UCSD-AML1 (cell line): ENCODE results near the gene FKBP6.
"Not testable (repeated sequence)": the region's sequence is repeated elsewhere in the genome, so short reads cannot be mapped to it uniquely, and the experiment has no call there.

Source experiments
- DNase-seq: peaks from one replicate; lab custom pipeline; 2025; ENCODE audit not compliant: unreplicated experiment; lab: John Stamatoyannopoulos, UW

FKBP6 gene

DNA sequence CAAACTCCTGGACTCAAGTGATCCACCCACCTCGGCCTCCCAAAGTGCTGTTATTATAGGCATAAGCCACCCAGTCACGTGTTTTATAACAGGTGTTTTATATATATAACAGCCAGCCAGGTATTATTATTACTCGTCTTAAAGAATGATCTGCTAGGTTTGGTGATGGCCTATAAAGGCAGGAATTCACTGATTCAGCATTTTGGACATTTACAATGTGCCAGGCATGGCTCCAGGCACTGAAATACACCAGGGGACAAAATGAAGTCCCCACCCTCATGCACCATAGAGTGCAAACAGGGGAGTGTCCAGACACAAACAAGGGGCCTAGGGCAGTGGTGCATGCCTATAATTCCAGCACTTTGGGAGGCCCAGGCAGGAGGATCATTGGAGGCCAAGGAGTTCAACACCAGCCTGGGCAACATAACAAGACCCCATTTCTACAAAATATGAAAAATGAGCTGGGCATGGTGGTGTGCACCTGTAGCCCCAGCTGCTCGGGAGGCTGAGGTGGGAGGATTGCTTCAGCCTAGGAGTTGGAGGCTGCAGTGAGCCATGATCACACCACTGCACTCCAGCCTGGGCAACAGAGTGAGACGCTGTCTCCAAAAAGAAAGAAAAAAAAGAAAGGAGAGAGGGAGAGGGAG, 4.4 kb upstream of the FKBP6 start:
- not testable (repeated sequence) for DNase-seq

DNA sequence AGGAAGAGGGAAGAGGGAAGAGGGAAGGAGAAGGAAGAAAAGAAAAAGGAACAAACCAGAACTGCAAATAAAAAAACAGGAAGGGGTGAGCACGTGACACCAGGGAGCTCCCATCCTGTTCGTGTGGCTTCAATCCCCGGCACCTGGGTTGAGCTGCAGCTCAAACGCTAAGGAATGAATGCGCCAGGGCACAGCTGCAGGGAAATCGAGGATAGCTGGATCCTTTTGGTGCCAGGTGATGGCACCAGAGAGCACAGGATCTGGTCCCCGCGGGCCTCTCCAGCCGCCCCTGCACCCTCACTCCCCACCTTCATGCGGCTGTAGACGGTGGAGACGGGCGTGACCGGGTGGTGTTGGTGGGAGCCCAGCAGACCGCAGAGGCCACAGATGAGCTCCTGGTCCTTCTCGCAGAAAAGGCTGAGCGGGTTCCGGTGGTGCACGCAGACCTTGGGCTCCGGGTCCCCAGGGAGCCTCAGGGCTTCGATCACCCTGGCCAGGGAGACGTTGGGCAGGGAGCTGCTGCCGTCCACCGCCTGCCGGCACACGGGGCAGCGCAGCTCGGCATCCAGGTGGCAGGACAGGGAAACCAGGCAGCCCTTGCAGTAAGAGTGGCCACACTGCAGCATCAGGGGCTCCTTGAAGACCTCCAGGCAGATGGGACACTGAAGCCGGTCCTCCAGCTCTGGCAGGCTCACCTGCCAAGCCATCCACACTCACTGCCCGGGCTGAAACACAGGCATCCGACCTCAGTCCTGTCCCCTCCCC, 3.7 kb upstream of the FKBP6 start:
- DNase-seq: peak; percentile 33

DNA sequence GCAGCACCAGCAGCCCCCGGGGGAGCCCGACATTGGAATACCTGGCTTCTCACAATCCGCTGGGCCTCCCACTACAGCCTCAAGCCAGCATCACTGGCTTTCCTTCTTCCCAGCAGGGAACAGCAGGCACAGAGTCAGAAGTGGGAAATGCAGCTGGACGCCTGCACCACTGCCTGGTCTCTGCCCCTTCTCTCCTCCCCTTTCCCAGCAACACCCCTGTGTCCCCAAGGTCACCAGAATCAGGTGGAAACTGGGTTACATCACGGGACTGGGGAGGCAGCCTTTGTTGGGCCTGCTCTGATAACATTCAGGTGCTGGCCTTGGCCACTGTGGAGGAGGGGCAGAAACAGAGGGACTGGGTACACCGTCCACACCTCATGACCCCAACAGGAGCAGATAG, 2.5 kb upstream of the FKBP6 start:
- not testable (repeated sequence) for DNase-seq

DNA sequence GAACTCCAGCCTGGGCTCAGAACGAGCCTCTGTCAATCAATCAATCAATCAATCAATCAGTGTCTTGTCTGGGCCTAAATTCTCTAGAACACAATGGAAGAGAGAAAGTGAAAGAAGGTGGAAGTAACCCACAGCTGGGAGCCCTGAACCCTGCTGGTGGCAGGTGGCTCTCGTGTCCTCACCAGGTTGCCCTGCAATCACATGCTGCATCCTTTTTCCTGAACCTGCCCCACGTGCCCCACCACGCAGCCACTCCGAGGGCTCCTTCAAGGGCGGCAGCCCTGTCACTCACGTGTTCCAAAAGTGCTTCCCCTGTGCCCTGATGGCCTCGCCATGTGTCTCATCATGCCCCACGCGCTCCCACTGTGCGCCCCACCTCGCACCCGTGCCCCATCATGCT, 512 bp upstream of the FKBP6 start:
- DNase-seq: not testable (repeated sequence)

DNA sequence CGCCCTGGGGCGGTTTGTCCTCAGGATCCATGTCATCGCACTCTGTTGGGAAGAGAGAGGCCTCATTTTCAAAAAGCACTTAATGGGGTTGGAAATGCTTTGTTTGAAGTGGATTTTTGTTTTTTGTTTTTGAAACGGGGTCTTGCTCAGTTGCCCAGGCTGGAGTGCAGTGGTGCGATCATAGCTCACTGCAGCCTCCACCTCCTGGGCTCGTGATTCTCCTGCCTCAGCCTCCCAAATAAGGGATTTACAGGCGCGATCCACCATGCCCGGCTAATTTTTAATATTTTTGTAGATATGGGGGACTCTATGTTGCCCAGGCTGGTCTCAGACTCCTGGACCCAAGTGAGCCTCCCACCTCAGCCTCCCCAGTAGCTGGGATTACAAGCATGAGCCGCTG, 735 bp downstream of the FKBP6 start:
- no peak for DNase-seq

GRCh38 chr7:73329861-73330581, 2.1 kb downstream of the FKBP6 start:
- no peak for DNase-seq

DNA sequence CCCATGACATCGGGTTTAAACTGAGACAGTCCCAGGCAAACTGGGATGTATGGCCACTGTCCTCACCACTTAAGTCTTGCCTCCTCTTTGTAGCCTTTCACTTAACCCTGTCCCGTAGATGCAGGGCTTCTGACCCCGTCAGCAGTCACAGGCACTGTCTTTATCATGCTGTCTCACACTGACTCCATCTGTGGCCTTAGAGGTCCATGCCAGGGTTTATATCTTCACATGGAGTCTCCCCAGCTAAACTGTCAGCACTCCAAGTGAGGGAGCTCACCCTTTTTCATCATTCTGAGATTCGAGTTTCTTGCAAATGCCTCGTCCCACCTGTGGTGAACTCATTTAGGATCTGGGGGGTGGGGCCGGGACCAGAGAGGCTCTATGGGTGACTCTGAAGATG, 2.8 kb downstream of the FKBP6 start:
- DNase-seq: no peak

- DNase-seq: no peak
Observed at GRCh38 chr7:73332447-73332846, 4.5 kb downstream of the FKBP6 start.

GRCh38 chr7:73338321-73338720, 10.4 kb downstream of the FKBP6 start:
- no peak for DNase-seq

GRCh38 chr7:73340514-73340913, 12.6 kb downstream of the FKBP6 start:
- no peak for DNase-seq

DNA sequence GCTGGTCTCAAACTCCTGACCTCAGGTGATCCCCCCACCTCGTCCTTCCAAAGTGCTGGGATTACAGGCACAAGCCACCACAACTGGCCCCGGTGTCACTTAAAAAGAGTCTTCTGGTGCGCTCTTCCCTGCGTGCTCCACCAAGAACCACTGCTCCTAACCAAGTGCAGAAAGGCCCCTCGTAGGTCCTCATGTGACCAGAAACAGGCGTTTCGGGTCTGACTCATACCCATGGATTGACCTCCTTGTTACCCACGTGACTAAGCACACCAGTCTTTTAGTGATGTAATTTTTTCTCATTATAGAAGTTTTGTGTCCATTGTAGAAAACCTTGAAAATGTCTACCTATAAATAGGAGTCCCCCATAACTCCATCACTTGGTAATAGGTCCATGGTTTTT, 13.9 kb downstream of the FKBP6 start:
- DNase-seq: no peak

DNA sequence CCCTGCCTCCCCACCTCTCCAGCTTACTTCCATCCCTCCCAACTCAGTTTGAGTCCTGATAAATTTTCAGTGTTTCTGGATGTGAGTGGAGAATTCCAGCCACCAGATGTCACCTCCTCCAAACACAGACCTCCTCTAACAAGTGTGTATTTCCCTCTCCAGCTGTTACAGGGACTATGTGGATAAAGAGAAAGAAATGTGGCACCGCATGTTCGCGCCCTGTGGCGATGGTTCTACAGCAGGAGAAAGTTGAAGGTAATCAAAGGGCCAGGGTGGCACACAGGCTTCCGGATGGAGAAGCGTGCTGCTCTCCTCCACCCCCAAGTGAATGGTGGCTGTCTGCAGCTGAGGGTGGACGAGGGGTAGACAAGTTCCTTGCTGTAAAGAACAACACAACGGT, 14.7 kb downstream of the FKBP6 start:
- no peak for DNase-seq

DNA sequence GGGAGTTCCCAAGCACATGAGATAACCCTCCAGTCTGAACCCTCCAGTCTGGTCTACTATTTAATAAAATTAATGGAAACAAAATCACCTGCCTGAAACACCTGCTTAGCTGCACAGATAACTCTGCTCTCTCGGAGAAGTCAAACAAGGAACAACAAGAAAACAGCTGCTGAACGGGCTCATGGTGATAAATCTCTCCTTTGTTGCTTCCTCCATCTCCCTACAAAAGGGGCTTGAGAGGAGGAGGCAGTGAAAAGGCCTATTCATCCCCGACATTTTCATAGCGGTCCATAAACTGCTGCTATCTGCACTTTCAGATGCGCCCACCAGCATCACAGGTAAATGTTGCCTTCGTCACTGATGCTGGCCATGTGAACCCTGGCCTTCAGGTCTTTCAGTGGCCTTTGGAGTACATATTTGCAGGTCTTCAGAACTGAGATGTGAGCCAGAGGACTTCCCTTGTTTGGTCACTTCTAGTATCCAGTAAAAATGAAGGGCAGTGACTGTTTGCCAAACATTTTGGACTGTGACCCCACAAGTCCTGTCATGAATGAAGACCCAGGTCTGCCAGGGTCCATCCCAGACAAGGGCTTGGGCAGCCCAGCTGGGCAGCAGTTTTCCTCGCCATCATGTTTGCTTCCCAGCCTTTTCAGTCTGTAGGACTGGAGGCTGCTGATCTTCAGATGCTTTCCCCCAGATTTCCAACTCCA, 15.9 kb downstream of the FKBP6 start:
- DNase-seq: no peak

DNA sequence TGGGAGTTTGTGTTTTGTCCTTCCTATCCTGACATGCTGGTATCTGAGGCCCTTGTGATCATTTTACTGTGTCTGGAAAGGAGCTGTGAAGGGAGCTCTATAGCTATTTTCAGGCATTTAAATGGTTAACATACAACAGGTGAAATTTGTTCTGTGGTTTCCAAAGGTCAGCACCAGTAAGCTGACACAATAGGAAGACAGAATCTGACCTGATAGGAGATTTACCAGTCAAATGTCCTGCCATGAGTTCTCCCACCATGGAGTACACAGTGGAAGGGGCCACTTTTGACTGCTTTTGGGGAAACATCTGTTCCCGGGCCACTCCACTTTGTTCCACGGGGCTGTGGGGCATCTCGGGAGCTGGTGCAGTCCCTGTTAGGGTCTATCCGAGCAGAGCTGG, 17.6 kb downstream of the FKBP6 start:
- DNase-seq: no peak

GRCh38 chr7:73345951-73346350, 18.0 kb downstream of the FKBP6 start:
- DNase-seq: no peak

DNA sequence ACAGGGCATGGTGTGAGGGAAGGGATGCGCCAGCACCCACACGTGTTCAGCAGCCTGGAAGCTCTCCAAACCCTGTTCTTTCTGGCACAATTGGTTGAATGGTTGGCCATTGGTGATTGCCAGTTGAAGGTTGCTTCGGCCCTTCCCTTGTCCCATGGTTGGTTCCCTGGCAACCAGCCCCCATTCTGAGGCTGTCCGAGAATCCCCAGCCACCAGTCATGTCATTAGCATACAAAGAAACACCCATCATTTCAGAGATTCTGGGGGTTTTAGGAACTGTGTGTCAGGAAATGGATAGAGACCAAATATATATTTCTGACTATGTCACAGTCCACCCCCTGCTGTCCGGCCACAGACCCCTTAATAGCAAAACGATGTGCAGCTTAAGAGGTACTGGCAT, 21.8 kb downstream of the FKBP6 start:
- DNase-seq: no peak

- no peak for DNase-seq
Observed at GRCh38 chr7:73350306-73351068, 22.5 kb downstream of the FKBP6 start.

DNA sequence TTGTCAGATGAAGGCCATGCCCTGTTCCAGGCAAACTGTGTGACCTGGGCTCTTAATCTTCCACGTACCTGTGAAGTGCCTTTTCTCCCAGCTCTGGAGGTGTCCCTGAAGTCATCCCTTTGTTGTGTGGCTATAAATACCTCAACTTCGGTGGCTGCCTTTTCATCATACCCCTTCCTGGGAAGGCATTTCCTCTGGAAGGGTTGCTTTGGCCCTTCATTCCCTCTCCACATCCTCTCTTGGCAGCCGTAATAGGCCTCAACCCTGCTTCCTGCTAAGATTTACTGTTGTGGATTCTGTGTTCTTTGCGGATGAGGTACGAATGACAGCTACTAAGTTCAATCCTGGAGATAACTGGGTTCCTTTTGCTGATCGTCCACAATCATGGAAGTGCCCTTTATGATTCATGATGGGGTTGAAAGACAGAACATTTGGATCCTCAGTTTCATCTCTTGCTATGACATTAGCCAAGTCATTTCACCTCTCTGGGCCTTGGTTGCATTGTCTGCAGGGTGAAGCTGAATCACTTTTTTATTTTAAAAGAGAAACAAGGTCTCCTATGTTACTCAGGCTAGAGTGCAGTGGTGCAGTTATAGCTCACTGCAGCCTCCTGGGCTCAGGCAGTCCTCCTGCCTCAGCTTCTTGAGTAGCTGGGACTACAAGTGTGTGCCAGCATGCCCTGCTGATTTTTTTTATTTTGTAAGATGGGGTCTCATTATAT, 23.6 kb downstream of the FKBP6 start:
- no peak for DNase-seq

DNA sequence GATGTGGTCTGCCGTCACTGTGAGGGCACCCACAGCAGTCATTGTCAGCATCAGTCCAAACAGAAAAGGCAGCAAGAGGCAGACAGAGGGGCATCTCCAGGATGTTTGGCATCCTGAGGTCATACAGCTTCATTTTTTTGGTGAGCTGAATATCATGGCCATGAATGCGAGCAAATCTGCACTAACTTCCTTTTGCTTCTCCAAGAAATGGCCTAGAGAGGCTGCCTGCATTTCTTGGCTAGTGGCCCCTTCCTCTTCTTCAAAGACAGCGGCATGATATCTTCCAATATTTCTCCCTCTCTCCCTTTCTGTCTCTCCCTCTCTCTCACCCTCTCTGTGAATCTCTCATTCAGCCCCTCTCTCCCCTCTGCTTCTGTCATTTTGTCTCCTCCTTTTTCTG, 24.8 kb downstream of the FKBP6 start:
- no peak for DNase-seq

DNA sequence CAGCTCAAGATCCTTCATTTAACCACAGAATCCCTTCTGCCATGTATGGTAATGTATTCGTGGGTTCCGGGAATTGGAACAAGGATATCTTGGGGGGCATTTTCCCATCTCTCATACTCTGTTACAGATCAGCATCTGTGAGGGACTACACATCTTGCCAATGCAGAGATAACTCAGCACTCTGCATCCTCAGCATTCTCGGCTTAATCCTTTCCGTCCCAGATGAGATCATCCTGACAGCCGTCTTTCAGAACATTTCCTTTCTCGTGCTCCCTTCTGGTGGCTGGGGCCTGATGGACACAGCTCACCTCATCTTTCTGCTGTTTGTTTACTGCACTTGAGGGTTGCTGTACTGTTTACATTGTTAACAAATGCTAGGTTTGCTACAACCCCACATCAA, 25.3 kb downstream of the FKBP6 start:
- DNase-seq: no peak
